GM21360 (cell line): ENCODE results near the gene COPA.

Experiments used
- ATAC-seq: cut with Tn5 transposase; IDR thresholded peaks from one replicate; pipeline ENCODE4 v1.9.1; 2021; ENCODE audit warnings: mild to moderate bottlenecking, moderate library complexity; ENCODE audit not compliant: unreplicated experiment

The COPA gene

DNA sequence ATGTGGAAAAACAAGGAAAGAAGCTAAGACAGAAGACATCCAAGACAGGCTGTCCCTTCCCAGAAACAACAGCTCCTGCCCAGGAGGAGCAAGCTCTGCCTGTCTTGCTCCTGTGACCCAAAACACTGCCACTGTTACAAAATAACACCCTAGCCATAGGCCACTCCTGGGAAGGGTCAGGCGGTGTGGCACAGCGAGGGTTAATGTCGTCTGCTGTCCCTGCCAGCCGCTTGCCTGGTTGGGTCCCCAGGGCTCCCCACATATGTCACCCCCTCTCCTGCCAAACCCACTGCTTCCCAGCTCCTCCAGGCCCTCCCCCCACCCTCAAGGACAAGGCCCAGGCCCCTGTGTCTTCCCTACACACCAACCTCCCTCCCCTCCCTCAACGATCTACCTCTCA lies 20.0 kb upstream of the COPA start:
- no peak for ATAC-seq

DNA sequence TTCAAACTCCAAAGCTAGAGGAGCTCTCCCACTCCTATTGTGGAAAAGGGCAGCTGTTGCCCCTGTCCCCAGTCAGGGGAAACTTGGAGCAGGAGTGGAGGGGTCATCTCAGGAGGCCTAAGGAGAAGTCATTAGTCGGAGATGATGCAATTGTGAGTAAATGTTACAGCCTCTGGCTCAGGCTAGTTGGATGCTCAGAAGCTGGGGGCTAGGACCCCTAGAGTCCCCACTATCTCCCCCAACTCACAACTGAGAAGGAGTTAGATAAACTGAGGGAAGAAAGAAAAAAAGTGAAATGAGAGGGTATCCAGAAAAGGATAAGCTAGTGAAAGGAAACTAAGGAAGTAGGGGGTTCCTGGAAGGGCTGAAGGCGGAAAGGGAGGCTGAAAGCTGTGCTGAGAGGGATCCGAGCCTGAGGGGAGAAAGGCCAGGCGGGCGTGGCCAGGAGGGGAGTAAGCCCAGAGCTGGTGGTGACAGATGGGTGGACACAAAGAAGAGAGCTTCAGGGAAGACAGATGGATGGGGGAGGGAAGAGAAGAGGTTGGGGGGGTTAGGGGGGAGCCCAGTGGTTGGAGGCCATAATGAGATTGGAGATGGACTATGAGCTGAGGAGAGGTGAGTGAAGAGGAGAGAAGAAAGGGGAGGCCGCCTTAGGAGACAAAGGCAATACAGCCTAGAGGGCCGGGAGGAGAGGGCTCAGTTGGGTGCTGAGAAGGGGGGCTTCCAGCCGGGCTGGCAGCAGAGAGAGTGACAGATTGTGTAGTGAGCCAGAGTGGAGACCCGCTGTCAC lies 19.3 kb upstream of the COPA start:
- no peak for ATAC-seq

- ATAC-seq = no peak
Observed at GRCh38 chr1:160361814-160362167, 18.7 kb upstream of the COPA start.

GRCh38 chr1:160361199-160361598 lies 18.1 kb upstream of the COPA start:
- ATAC-seq = no peak

DNA sequence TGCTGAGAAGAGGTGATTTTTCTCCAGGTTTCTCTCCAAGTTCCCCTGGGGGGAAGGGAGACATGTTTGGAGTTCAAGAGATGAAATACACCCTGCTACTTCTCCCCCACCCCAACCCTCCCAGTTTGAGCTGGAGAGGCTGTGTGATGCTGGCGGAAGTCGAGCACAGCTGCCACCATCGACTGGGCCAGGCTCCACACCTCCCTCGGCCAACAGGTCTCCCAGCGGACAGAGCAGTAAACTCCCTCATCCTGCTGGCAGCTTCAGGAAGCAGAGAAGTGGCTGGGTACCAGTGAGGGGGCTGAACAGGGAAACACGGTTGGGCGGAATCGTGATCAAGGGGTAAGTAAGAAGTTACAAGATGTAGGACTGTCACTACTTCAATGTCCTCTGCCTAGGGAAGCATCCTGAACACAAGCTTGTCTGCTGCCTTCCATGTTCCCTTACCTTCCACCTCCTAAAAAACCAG lies 17.2 kb upstream of the COPA start:
- no peak for ATAC-seq

DNA sequence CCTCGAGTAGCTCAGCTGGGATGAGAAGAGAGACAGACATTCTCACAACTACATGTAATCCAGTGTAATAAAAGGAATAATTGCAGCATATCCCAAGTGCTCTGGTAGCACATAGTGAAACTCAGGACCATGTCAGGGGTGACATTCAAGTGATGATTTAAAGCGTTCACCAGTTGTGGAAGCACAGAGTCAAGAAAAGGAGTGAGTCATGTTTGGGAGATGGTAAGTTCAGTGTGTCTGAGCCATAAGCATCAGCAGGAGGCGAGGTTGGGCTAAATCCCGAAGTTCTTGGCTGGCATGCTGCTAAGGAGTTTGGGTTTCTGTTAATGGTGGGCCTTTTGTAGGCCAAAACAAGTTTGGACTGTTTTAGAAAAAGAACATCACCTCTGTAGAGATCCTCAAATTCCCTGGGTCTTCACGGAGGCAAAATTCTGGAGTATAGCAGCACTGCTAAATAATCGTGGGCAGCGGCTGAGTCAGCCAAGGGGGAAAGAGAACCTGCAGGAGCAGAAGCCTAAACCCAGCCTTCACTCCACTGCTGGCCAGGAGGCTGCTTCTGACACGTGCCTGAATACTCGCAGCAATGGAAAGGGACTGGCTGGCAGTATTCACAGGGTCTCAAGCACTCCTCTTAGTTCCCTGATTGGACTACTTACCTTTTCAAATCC lies 16.6 kb upstream of the COPA start:
- ATAC-seq = no peak

DNA sequence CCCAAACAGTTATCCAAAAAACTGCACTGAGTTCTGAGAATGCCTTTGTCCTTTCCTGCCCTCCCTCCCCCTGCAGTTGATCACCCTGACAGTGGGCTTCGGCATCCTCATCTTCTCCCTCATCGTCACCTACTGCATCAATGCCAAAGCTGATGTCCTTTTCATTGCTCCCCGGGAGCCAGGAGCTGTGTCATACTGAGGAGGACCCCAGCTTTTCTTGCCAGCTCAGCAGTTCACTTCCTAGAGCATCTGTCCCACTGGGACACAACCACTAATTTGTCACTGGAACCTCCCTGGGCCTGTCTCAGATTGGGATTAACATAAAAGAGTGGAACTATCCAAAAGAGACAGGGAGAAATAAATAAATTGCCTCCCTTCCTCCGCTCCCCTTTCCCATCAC lies 15.0 kb upstream of the COPA start:
- ATAC-seq = no peak

GRCh38 chr1:160357286-160358002 lies 14.4 kb upstream of the COPA start:
- no peak for ATAC-seq

DNA sequence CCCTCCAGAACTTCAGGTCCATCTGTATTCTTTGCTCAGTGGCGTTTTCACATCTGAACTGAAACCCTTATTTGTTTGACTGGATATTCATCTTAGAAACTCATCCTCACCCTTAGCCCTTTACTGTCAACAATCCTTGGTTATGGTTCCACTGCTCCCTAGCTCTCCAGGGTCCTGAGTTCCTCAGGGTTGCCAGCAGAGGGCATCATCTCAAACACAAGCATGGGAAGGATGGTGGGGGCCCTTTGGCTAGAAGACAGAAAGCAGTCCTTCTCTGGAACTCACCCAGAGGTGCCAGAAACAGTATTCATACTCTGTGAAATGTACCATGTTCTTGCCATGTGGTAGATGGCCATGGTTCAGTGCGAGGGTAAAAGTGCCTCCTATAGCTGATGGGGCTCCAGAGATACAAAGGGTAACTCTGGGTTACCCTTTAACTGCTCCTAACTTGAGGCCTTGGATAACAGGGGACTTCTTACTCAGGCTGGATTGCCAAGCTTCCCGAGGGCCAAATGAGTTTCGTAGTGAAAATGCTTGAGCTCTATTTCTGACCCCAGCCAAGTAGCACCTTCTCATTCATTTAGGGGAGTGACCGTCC lies 11.4 kb upstream of the COPA start:
- no peak for ATAC-seq

GRCh38 chr1:160353223-160353622 lies 10.2 kb upstream of the COPA start:
- ATAC-seq = no peak

DNA sequence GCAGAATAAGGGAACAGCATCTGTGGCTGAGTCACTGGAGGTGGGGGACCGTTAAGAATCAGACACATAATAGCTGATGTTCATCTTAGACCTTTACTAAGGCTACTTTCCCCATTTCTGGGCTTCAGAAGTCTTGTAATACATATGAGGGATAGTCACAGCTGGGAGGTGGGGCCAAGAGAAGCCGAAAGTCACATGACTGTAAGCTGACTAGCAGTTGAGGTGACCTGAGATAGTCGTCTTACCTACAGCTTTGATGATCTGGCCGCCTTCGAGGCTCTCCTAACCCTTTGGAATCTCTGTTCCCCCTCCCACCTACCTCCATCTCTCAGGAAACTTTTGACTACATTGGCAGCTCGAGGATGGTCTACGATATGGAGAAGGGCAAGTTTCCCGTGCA lies 9.5 kb upstream of the COPA start:
- ATAC-seq = no peak

DNA sequence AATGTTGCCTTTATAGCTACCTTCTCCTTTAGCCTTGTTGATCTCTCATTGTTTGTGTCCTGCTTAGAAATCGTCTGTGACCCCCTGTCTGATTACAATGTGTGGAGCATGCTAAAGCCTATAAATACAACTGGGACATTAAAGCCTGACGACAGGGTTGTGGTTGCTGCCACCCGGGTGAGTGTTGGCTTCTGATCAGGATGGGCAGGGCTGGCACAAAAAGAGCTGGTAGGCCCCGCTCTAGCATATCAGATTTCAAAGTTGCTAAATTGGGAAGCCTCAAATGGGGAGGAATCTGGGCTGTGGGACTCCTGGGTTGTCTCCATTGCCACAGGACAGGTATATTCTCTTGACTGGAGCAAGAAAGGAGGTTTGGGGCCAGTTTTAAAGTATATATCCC lies 8.6 kb upstream of the COPA start:
- no peak for ATAC-seq

- no peak for ATAC-seq
Observed at GRCh38 chr1:160346958-160347357, 3.9 kb upstream of the COPA start.

- ATAC-seq = no peak
Observed at GRCh38 chr1:160346463-160346862, 3.4 kb upstream of the COPA start.

GRCh38 chr1:160344936-160345335 lies 1.9 kb upstream of the COPA start:
- ATAC-seq = no peak

DNA sequence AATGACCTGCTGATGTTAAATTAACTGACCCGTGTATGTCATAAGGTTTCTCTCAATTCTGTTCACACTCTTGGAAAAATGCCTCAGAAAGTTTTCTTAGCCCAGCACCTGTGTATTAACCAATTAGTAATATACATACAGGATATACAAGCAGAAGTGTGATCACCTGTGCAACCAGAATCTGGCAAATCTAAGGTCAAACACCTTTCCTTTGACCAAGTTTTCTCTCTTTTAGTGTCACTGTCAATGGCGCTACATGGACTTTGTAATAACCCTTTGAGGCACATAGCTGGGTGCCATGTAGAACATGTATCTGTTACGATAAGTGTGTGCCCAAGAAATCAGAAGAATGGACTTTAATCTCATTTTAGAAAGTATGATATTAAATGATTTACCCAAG lies 1.2 kb upstream of the COPA start:
- no peak for ATAC-seq

GRCh38 chr1:160342526-160342925 lies 524 bp downstream of the COPA start:
- no peak for ATAC-seq

GRCh38 chr1:160340866-160341265 lies 2.2 kb downstream of the COPA start:
- no peak for ATAC-seq

GRCh38 chr1:160340146-160340545 lies 2.9 kb downstream of the COPA start:
- no peak for ATAC-seq

- ATAC-seq = no peak
Observed at GRCh38 chr1:160338580-160338979, 4.5 kb downstream of the COPA start.

DNA sequence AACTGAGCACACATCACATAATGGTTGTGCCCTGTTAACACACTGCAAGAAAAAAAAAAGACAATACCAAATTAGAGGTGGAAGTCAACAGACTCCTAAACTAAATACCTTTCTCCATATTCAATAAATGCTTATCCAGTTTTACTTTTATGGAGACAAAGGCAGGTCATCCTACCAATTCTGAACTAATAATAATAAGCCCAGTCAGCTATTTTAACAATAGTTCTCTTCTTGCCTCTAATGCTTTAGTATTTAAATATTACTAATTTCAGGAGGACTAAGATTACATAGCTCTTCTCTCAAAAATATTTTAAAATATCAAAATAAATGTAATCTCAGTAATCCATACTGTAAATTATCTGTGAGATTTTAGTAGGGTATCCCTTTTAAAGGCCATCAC lies 10.5 kb downstream of the COPA start:
- no peak for ATAC-seq

DNA sequence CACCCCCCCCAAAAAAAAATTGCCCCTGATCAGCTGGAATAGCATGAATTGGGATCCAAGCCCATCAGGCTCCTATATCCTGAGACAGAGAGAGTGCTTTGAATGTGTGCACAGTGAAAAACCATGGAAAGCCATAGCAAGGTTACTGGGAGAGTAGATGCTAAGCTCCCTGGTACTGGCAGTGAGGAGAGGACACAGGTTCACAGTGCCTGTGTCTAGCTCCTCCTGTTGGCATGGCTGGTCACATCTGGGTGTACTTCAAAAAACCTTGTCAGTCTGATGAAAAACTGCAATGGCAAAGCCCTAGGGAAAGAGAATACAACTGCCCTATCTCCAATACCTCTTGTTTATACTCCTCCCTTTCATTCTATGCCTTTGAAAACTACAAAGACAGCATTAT lies 12.9 kb downstream of the COPA start:
- no peak for ATAC-seq
